HG03175 (cell line): ENCODE data around the gene TMSB4X.
"Not testable (repeated sequence)": the region's sequence is repeated elsewhere in the genome, so short reads cannot be mapped to it uniquely, and the experiment has no call there.

Experiments
- ATAC-seq: cut with Tn5 transposase; IDR thresholded peaks from one replicate; pipeline ENCODE4 v1.9.1; 2021; ENCODE audit warnings: mild to moderate bottlenecking, moderate library complexity; ENCODE audit not compliant: unreplicated experiment

TMSB4X gene

GRCh38 chrX:12974796-12975669 lies at the start of gene TMSB4X:
Gene TMSB4X, plus strand, starts transcription at chrX:12975110.
- peak; percentile 36 for ATAC-seq

- no peak for ATAC-seq
Measured at GRCh38 chrX:12929701-12930100, 45.2 kb upstream of the TMSB4X start.

- no peak for ATAC-seq
Measured at GRCh38 chrX:12930150-12930549, 44.8 kb upstream of the TMSB4X start.

GRCh38 chrX:12932244-12932643 lies 42.7 kb upstream of the TMSB4X start:
- no peak for ATAC-seq

- ATAC-seq: no peak
Measured at GRCh38 chrX:12934850-12935249, 40.1 kb upstream of the TMSB4X start.

- no peak for ATAC-seq
Measured at GRCh38 chrX:12936947-12937346, 38.0 kb upstream of the TMSB4X start.

- ATAC-seq: not testable (repeated sequence)
Measured at GRCh38 chrX:12940471-12940870, 34.4 kb upstream of the TMSB4X start.

GRCh38 chrX:12943592-12943991 lies 31.3 kb upstream of the TMSB4X start:
- ATAC-seq: not testable (repeated sequence)

- ATAC-seq: not testable (repeated sequence)
Measured at GRCh38 chrX:12944452-12944851, 30.5 kb upstream of the TMSB4X start.

GRCh38 chrX:12945494-12945893 lies 29.4 kb upstream of the TMSB4X start:
- no peak for ATAC-seq

GRCh38 chrX:12946406-12946805 lies 28.5 kb upstream of the TMSB4X start:
- ATAC-seq: no peak

- no peak for ATAC-seq
Measured at GRCh38 chrX:12946838-12947544, 27.9 kb upstream of the TMSB4X start.

- ATAC-seq: no peak
Measured at GRCh38 chrX:12947545-12948235, 27.2 kb upstream of the TMSB4X start.

- ATAC-seq: no peak
Measured at GRCh38 chrX:12948495-12948894, 26.4 kb upstream of the TMSB4X start.

- ATAC-seq: no peak
Measured at GRCh38 chrX:12949205-12949926, 25.5 kb upstream of the TMSB4X start.

- ATAC-seq: peak; percentile 71
Measured at GRCh38 chrX:12949927-12950656, 24.8 kb upstream of the TMSB4X start.

- peak; percentile 71 for ATAC-seq
Measured at GRCh38 chrX:12950851-12951594, 23.9 kb upstream of the TMSB4X start.

- no peak for ATAC-seq
Measured at GRCh38 chrX:12951595-12951975, 23.3 kb upstream of the TMSB4X start.

GRCh38 chrX:12953420-12953819 lies 21.5 kb upstream of the TMSB4X start:
- ATAC-seq: no peak
